SK-N-SH treated with all-trans-retinoic acid at 6 μM for 48 hours (cell line): Measurements from ENCODE around the gene AMZ1.

Source experiments
- ATAC-seq: fragments of 200-7000 bp; cut with Tn5 transposase; 3 replicates; pipeline ENCODE4 v1.9.1; 2020; ENCODE audit warnings: mild to moderate bottlenecking, moderate library complexity
- BACH2 ChIP-seq: fragments of 250-450 bp; sonication (Bioruptor Pico); IDR thresholded peaks from 2 replicates; pipeline ENCODE4 v1.9.0; 2021; ENCODE audit warnings: mild to moderate bottlenecking, borderline replicate concordance
- CSDC2 ChIP-seq: fragments of 250-450 bp; sonication (Bioruptor Pico); IDR thresholded peaks from 2 replicates; pipeline ENCODE4 v1.5.0; 2020; ENCODE audit warnings: mild to moderate bottlenecking, moderate library complexity
- ESRRG ChIP-seq: fragments of 250-450 bp; sonication (Bioruptor Pico); IDR thresholded peaks from 2 replicates; pipeline ENCODE4 v1.6.1; 2021; ENCODE audit warnings: mild to moderate bottlenecking
- GLIS3 ChIP-seq: fragments of 250-450 bp; sonication (Bioruptor Pico); IDR thresholded peaks from 2 replicates; pipeline ENCODE4 v1.5.0; 2020; ENCODE audit warnings: mild to moderate bottlenecking, moderate library complexity
- ISL1 ChIP-seq: fragments of 250-450 bp; sonication (Bioruptor Pico); IDR thresholded peaks from 2 replicates; pipeline ENCODE4 v2.1.2; 2022; ENCODE audit warnings: mild to moderate bottlenecking, moderate library complexity
- OSR1 ChIP-seq: fragments of 250-450 bp; sonication (Bioruptor Pico); IDR thresholded peaks from 2 replicates; pipeline ENCODE4 v1.8.0; 2022; ENCODE audit warnings: moderate library complexity, mild to moderate bottlenecking, inconsistent platforms
- PPARA ChIP-seq: fragments of 250-450 bp; sonication (Bioruptor Pico); IDR thresholded peaks from 2 replicates; pipeline ENCODE4 v1.5.0; 2020; ENCODE audit warnings: mild to moderate bottlenecking, borderline replicate concordance
- RARB ChIP-seq: fragments of 250-450 bp; sonication (Bioruptor Pico); IDR thresholded peaks from 2 replicates; pipeline ENCODE4 v1.8.0; 2021; ENCODE audit warnings: mild to moderate bottlenecking, moderate library complexity
- SNAI2 ChIP-seq: fragments of 250-450 bp; sonication (Bioruptor Pico); IDR thresholded peaks from 2 replicates; pipeline ENCODE4 v1.5.0; 2020; ENCODE audit warnings: mild to moderate bottlenecking, moderate library complexity
- TCF4 ChIP-seq: fragments of 250-450 bp; sonication (Bioruptor Pico); IDR thresholded peaks from 2 replicates; pipeline ENCODE4 v1.8.0; 2021; ENCODE audit warnings: mild to moderate bottlenecking, moderate library complexity, borderline replicate concordance
- TOX ChIP-seq: fragments of 250-450 bp; sonication (Bioruptor Pico); IDR thresholded peaks from 2 replicates; pipeline ENCODE4 v1.8.0; 2021; ENCODE audit warnings: mild to moderate bottlenecking, moderate library complexity, borderline replicate concordance
- ZC3H10 ChIP-seq: fragments of 250-450 bp; sonication (Bioruptor Pico); IDR thresholded peaks from 2 replicates; pipeline ENCODE4 v1.5.1; 2021; ENCODE audit warnings: mild to moderate bottlenecking, moderate library complexity
- ZFP3 ChIP-seq: fragments of 250-450 bp; sonication (Bioruptor Pico); IDR thresholded peaks from 2 replicates; pipeline ENCODE4 v1.5.0; 2020; ENCODE audit warnings: mild to moderate bottlenecking, moderate library complexity
- ZFP30 ChIP-seq: fragments of 450-650 bp; formaldehyde crosslinking; IDR thresholded peaks from 2 replicates; pipeline ENCODE4 v1.5.0; 2022; ENCODE audit warnings: mild to moderate bottlenecking, moderate library complexity
- ZNF565 ChIP-seq: fragments of 450-650 bp; formaldehyde crosslinking; conservative IDR thresholded peaks from 2 replicates; pipeline ENCODE4 v1.5.0; 2020; ENCODE audit warnings: low read depth, mild to moderate bottlenecking, moderate library complexity
- ZNF70 ChIP-seq: fragments of 450-650 bp; formaldehyde crosslinking; IDR thresholded peaks from 2 replicates; pipeline ENCODE4 v1.5.0; 2020; ENCODE audit warnings: mild to moderate bottlenecking, moderate library complexity
- ZNF8 ChIP-seq: fragments of 450-650 bp; formaldehyde crosslinking; IDR thresholded peaks from 2 replicates; pipeline ENCODE4 v1.5.0; 2020; ENCODE audit warnings: mild to moderate bottlenecking, moderate library complexity
- TF ChIP-seq, protein P1 (sequence below): fragments of 250-450 bp; sonication (Bioruptor Pico); IDR thresholded peaks from 2 replicates; pipeline ENCODE4 v1.8.0; 2021; ENCODE audit warnings: low read depth, mild to moderate bottlenecking, moderate library complexity, borderline replicate concordance
- TF ChIP-seq, protein P2 (sequence below): fragments of 250-450 bp; sonication (Bioruptor Pico); IDR thresholded peaks from 2 replicates; pipeline ENCODE4 v1.8.0; 2020; ENCODE audit warnings: mild to moderate bottlenecking, moderate library complexity, borderline replicate concordance
- TF ChIP-seq, protein P3 (sequence below): fragments of 250-450 bp; sonication (Bioruptor Pico); IDR thresholded peaks from 2 replicates; pipeline ENCODE4 v1.5.1; 2021; ENCODE audit warnings: mild to moderate bottlenecking, moderate library complexity
- TF ChIP-seq, protein P4 (sequence below): fragments of 250-450 bp; sonication (Bioruptor Pico); IDR thresholded peaks from 2 replicates; pipeline ENCODE4 v1.5.1; 2020; ENCODE audit warnings: low read depth, mild to moderate bottlenecking, moderate library complexity
- TF ChIP-seq, protein P5 (sequence below): fragments of 250-450 bp; sonication (Bioruptor Pico); IDR thresholded peaks from 2 replicates; pipeline ENCODE4 v1.5.0; 2020; ENCODE audit warnings: mild to moderate bottlenecking, moderate library complexity

AMZ1 gene

DNA sequence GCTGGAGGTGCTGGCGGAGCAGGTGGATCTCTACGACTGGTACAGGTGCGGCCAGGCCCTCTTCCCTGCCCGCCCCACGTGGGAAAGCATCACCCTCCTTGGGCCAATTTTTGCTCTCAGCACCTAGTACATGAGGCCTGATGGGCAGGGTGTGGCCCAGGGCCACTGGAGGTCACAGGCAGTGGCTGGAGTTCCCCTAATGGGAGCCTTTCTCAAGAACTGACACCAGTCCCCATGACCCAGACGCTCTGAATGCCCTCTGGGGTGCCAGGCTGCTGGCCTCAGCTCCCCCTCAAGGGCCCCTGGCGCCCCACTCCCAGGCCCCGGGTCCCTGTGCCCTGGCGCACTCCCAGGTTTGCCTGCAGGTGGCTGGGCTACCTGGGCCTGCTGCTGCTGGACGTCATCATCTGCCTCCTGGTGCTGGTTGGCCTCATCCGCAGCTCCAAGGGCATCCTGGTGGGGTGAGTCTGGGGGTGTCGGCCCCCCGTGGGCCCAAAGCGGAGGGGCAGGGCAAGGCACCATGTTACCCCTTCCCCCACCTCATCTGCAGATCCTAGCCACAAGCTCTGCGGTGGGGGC, 40.3 kb upstream of the AMZ1 start (continued):
- TF ChIP-seq, protein P1, sequence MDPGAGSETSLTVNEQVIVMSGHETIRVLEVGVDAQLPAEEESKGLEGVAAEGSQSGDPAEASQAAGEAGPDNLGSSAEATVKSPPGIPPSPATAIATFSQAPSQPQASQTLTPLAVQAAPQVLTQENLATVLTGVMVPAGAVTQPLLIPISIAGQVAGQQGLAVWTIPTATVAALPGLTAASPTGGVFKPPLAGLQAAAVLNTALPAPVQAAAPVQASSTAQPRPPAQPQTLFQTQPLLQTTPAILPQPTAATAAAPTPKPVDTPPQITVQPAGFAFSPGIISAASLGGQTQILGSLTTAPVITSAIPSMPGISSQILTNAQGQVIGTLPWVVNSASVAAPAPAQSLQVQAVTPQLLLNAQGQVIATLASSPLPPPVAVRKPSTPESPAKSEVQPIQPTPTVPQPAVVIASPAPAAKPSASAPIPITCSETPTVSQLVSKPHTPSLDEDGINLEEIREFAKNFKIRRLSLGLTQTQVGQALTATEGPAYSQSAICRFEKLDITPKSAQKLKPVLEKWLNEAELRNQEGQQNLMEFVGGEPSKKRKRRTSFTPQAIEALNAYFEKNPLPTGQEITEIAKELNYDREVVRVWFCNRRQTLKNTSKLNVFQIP (CRISPR knock-in tag) = no peak

DNA sequence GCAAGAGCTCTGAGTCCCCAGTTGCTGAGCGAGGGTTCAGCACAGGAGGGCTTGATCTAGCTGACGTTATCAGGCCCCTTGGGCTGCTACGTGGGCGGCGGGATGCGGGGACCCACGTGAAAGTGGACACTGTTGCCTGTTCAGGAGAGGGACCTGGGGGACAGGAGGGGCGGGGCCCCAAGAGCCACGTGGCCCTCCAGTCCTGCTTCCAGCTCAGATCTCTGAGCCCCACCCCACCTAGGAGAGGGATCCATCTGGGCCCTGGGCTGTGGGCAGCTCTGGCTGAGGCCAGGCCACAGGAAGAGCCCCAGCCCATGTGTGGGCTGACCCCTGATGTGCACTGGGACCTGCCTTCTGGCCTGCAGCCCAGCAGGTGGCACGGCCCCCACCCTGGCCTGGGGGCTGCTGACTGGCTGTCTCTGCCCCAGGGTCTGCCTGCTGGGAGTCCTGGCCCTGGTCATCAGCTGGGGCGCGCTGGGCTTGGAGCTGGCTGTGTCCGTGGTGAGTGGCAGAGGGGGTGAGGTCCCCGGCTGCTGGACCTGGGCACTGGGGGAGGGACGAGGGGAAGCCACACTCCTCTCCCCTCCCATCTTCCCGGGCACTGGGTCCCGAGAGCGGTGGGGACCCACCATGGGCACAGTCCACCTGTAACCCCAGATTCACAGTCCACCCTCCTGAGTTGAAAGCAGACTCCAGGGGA, 38.7 kb upstream of the AMZ1 start:
- ATAC-seq = no peak
- no peak for TF ChIP-seq ISL1 (CRISPR knock-in tag)
- TF ChIP-seq ZNF565 (CRISPR knock-in tag) = no peak
- no peak for TF ChIP-seq BACH2 (CRISPR knock-in tag)
- TF ChIP-seq ZC3H10 (CRISPR knock-in tag) = no peak
- TF ChIP-seq PPARA = no peak
- TF ChIP-seq SNAI2 (CRISPR knock-in tag) = no peak
- TF ChIP-seq CSDC2 (CRISPR knock-in tag) = no peak
- TF ChIP-seq GLIS3 (CRISPR knock-in tag) = no peak
- no peak for TF ChIP-seq ESRRG (CRISPR knock-in tag)
- no peak for TF ChIP-seq TOX (CRISPR knock-in tag)
- TF ChIP-seq ZNF8 (CRISPR knock-in tag) = no peak
- TF ChIP-seq TCF4 (CRISPR knock-in tag) = no peak
- TF ChIP-seq ZFP3 (CRISPR knock-in tag) = no peak
- TF ChIP-seq RARB (CRISPR knock-in tag) = no peak
- no peak for TF ChIP-seq OSR1 (CRISPR knock-in tag)
- TF ChIP-seq, protein P2, sequence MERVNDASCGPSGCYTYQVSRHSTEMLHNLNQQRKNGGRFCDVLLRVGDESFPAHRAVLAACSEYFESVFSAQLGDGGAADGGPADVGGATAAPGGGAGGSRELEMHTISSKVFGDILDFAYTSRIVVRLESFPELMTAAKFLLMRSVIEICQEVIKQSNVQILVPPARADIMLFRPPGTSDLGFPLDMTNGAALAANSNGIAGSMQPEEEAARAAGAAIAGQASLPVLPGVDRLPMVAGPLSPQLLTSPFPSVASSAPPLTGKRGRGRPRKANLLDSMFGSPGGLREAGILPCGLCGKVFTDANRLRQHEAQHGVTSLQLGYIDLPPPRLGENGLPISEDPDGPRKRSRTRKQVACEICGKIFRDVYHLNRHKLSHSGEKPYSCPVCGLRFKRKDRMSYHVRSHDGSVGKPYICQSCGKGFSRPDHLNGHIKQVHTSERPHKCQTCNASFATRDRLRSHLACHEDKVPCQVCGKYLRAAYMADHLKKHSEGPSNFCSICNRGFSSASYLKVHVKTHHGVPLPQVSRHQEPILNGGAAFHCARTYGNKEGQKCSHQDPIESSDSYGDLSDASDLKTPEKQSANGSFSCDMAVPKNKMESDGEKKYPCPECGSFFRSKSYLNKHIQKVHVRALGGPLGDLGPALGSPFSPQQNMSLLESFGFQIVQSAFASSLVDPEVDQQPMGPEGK (CRISPR knock-in tag) = no peak

DNA sequence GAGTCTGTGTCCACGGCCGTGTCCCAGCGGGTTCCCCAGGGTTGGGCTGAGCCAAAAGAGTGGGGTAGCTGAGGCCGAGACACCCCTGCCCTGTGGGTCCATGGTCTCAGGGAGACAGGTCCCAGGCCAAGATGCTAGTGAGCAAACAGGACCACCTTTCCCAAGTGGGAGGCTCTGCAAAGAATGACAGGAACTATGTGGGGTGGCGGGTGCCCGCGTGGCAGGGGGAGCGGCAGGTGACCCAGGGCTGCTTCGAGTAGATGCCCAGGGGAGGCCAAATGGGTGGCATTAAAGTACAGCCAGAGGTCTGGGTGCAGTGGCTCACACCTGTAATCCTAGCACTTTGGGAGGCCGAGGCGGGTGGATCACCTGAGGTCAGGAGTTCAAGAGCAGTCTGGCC, 38.0 kb upstream of the AMZ1 start:
- TF ChIP-seq, protein P3, sequence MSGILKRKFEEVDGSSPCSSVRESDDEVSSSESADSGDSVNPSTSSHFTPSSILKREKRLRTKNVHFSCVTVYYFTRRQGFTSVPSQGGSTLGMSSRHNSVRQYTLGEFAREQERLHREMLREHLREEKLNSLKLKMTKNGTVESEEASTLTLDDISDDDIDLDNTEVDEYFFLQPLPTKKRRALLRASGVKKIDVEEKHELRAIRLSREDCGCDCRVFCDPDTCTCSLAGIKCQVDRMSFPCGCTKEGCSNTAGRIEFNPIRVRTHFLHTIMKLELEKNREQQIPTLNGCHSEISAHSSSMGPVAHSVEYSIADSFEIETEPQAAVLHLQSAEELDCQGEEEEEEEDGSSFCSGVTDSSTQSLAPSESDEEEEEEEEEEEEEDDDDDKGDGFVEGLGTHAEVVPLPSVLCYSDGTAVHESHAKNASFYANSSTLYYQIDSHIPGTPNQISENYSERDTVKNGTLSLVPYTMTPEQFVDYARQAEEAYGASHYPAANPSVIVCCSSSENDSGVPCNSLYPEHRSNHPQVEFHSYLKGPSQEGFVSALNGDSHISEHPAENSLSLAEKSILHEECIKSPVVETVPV (CRISPR knock-in tag) = no peak
- no peak for TF ChIP-seq ISL1 (CRISPR knock-in tag)
- TF ChIP-seq CSDC2 (CRISPR knock-in tag) = no peak
- TF ChIP-seq ZNF8 (CRISPR knock-in tag) = no peak
- no peak for TF ChIP-seq ZNF70 (CRISPR knock-in tag)
- no peak for TF ChIP-seq TCF4 (CRISPR knock-in tag)
- no peak for TF ChIP-seq SNAI2 (CRISPR knock-in tag)
- TF ChIP-seq BACH2 (CRISPR knock-in tag) = no peak
- TF ChIP-seq PPARA = no peak
- ATAC-seq = no peak

DNA sequence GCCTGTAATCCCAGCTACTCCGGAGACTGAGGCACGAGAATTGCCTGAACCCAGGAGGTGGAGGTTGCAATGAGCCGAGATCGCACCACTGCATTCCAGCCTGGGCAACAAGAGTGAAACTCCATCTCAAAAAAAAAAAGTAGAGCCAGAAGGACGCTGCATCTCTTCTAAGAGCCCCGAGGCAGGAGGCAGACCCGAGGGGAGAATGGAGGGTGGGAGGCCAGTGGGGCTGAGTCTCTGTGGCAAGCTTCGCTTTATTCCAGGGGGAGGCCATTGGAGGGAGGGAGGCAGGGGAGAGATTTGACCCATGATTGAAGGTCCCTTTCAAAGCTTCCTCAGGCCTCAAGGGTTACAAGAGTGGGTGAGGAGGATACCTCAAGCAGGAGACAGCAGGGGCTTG, 37.6 kb upstream of the AMZ1 start:
- ATAC-seq = no peak
- TF ChIP-seq ISL1 (CRISPR knock-in tag) = no peak

DNA sequence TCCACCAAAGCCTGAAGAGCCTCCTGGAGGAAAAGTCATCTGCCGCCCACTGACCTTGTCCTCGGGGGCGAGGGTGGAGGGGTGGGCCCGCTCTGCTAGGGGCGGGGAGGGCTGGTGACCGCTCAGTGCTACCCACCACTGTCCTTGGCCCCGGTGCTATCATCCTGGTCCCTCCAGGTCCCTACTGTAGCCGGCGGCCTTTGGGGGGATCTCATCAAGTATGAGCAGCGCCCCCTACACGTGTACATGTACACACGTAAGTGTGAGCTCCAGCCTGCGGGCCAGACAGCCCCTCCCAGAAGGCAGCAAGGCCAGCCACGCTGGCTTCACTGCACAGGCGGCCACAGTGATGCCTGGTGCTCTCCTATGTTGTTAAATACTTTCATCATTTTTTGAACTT, 36.7 kb upstream of the AMZ1 start:
- TF ChIP-seq, protein P3 (CRISPR knock-in tag) = no peak
- TF ChIP-seq, protein P4, sequence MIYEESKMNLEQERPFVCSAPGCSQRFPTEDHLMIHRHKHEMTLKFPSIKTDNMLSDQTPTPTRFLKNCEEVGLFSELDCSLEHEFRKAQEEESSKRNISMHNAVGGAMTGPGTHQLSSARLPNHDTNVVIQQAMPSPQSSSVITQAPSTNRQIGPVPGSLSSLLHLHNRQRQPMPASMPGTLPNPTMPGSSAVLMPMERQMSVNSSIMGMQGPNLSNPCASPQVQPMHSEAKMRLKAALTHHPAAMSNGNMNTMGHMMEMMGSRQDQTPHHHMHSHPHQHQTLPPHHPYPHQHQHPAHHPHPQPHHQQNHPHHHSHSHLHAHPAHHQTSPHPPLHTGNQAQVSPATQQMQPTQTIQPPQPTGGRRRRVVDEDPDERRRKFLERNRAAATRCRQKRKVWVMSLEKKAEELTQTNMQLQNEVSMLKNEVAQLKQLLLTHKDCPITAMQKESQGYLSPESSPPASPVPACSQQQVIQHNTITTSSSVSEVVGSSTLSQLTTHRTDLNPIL = no peak
- TF ChIP-seq OSR1 (CRISPR knock-in tag) (no peak), ZFP30 (CRISPR knock-in tag) (no peak), BACH2 (CRISPR knock-in tag) (no peak), PPARA (no peak), TCF4 (CRISPR knock-in tag) (no peak), SNAI2 (CRISPR knock-in tag) (no peak), ZNF8 (CRISPR knock-in tag) (no peak), ZNF565 (CRISPR knock-in tag) (no peak), ZC3H10 (CRISPR knock-in tag) (no peak), ISL1 (CRISPR knock-in tag) (no peak)
- TF ChIP-seq, protein P5, sequence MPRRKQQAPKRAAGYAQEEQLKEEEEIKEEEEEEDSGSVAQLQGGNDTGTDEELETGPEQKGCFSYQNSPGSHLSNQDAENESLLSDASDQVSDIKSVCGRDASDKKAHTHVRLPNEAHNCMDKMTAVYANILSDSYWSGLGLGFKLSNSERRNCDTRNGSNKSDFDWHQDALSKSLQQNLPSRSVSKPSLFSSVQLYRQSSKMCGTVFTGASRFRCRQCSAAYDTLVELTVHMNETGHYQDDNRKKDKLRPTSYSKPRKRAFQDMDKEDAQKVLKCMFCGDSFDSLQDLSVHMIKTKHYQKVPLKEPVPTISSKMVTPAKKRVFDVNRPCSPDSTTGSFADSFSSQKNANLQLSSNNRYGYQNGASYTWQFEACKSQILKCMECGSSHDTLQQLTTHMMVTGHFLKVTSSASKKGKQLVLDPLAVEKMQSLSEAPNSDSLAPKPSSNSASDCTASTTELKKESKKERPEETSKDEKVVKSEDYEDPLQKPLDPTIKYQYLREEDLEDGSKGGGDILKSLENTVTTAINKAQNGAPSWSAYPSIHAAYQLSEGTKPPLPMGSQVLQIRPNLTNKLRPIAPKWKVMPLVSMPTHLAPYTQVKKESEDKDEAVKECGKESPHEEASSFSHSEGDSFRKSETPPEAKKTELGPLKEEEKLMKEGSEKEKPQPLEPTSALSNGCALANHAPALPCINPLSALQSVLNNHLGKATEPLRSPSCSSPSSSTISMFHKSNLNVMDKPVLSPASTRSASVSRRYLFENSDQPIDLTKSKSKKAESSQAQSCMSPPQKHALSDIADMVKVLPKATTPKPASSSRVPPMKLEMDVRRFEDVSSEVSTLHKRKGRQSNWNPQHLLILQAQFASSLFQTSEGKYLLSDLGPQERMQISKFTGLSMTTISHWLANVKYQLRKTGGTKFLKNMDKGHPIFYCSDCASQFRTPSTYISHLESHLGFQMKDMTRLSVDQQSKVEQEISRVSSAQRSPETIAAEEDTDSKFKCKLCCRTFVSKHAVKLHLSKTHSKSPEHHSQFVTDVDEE = no peak
- peak; percentile 39 for ATAC-seq
